Limb (tissue), 2 donors: Measurements from ENCODE around the gene MLF1.
"Not testable (repeated sequence)": the region's sequence is repeated elsewhere in the genome, so short reads cannot be mapped to it uniquely, and the experiment has no call there.

Experiments used
- DNase-seq, 2 donors: peaks; one replicate each; pipeline ENCODE4 v3.0.0-alpha.2; 2016; ENCODE audit errors: extremely low spot score in 2 of 2

The MLF1 gene

GRCh38 chr3:158570999-158571702 is at the start of gene MLF1:
MLF1 (plus strand) TSS chr3:158571194; CDS start chr3:158571301, 107 bp downstream.
- peak; percentile 96 to 98 for DNase-seq

GRCh38 chr3:158522221-158523136 is 48.5 kb upstream of the MLF1 start:
- DNase-seq: no peak

- DNase-seq: no peak
Observed at GRCh38 chr3:158528076-158528674, 42.8 kb upstream of the MLF1 start.

DNA sequence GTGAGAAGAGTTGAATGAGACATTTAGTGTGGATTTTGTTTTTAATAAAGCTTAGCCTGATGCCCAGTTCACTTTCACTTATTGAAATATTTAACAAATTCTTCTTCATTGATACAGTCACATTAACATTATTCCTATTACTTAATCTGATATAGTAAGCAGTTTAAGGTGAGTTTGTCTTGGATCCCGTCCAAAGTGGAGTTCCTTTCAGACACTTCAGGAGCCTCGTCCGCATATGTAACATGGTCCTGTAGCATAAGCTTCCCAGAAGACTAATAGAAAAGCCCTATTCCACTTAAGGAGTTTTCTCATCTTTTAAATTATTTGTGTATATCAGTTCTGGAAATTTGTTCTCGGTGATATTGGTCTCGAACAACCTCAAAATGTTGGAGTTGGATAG is 39.7 kb upstream of the MLF1 start:
- no peak for DNase-seq

DNA sequence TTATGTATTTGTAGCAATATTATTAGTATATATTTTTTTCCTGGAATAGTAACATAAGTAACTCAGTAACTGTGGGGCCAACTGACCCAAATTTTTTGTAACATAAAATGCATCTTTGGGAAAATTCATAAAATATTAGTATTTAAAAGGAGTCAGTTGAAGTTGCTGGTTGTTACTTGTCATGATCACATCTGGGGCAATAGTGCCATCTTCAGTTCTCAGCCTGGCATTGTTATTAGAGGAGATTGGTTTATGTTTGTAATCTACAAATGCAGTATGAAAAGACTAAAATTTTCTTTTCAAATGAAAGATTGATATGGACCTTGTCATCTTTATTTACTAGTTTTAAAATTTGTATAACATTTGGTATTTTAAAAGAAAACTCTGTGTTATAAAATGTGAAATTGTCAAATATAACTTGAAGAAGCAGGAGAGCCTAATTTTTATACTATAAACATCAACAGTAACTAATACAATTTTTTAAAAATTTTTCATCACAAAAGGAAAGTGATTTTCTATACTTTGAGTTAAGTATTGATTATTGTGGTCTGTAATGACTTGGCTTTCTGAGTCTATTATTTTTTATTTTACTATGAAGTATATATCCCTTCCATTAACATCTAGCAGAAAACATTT is 38.8 kb upstream of the MLF1 start:
- peak in 1 of 2 donors; percentile 36 for DNase-seq

- no peak for DNase-seq
Observed at GRCh38 chr3:158535918-158536317, 35.1 kb upstream of the MLF1 start.

DNA sequence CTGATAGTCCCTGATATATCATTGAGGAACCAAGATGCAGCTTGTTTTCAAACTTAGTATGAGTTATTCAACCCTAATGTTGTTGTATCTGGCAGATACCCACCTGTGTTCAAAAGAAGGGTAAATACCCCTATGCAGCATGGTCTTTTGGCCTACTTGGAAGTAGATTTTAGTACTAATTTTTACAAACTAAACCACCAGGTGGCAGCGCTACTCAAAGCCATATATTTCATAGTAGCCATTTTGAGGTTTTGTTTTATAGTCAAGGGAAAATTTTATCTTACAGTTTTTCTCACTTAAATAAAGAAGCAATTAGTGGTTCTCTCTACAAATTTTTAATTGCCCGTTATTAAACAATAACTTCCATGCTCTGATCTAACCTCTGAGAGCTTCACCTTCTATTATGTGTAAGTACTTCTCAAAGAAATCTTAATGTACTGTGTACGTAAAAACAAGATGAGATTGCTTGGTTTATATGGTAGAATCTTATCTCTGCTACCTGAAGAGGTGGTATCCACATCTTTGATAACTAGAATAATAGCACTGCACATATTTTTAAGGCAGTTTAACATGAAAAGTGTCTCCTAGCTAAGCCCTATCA is 31.5 kb upstream of the MLF1 start:
- peak in 1 of 2 donors; percentile 31 for DNase-seq

- no peak for DNase-seq
Observed at GRCh38 chr3:158540066-158540465, 30.9 kb upstream of the MLF1 start.

DNA sequence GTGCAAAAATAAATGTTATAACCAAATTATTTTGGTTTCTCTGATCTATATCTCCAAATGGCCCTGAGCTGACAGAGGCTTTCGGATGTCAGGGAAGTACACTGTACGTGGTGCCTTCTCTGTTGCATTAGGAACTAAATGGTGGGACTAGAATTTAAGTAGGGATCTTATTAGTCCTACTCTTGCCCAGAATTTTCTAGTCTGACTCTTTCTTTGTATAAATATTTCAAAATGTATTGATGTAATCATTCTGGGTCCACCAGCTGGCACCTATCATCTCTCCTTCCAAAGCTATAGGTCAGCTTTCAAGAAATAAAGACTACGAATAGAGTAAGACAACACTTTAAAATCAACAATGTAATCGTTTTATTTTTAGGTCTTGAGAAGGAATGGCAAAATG is 22.3 kb upstream of the MLF1 start:
- no peak for DNase-seq

- not testable (repeated sequence) for DNase-seq
Observed at GRCh38 chr3:158549938-158550337, 21.1 kb upstream of the MLF1 start.

GRCh38 chr3:158552124-158552523 is 18.9 kb upstream of the MLF1 start:
- no peak for DNase-seq

GRCh38 chr3:158559504-158559903 is 11.5 kb upstream of the MLF1 start:
- no peak for DNase-seq

DNA sequence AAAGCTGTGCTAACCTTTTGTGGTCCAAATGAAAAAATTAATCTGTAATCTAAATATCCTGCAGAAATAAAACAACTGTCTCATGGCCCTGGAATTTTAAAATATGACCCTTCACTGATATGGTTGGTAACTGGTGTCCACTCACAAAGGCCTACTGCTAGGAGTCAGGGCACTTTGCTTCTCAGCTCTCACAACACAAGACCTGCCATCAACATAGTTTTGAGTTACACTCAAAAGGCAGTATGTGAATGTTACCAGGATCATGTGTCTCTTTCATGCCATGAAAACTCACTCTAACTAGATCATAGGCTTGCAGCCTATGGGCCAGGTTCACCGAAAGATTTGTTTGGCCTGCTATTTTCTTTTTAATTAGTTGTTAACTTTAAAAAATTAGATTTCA is 10.0 kb upstream of the MLF1 start:
- no peak for DNase-seq

- DNase-seq: no peak
Observed at GRCh38 chr3:158562674-158563073, 8.3 kb upstream of the MLF1 start.

- DNase-seq: no peak
Observed at GRCh38 chr3:158563076-158563475, 7.9 kb upstream of the MLF1 start.

- DNase-seq: no peak
Observed at GRCh38 chr3:158565076-158565475, 5.9 kb upstream of the MLF1 start.

- DNase-seq: no peak
Observed at GRCh38 chr3:158568784-158569183, 2.2 kb upstream of the MLF1 start.

- no peak for DNase-seq
Observed at GRCh38 chr3:158569794-158570193, 1.2 kb upstream of the MLF1 start.

- DNase-seq: peak in 1 of 2 donors; percentile 33
Observed at GRCh38 chr3:158571969-158572765, 1.2 kb downstream of the MLF1 start.

DNA sequence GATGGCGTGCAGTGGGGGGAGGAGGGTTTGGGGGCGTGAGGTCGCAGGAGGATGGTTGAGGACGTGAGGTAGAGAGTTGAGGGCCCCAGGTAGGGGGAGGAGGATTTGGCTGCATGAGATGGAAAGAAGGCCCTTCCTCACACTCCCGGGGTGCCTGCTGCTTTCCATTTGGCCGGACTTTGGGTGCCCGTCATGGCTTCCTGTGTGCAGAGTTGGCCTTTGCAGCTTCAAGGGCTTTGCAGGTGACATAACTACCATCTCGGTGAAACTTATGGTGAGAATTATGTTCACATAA is 1.7 kb downstream of the MLF1 start:
- no peak for DNase-seq

GRCh38 chr3:158573714-158574113 is 2.7 kb downstream of the MLF1 start:
- no peak for DNase-seq
